Astrocyte of the cerebellum (primary cell): ENCODE results near the gene COL11A1.
"Not testable (repeated sequence)": the region's sequence is repeated elsewhere in the genome, so short reads cannot be mapped to it uniquely, and the experiment has no call there.

Experiments
- DNase-seq: peaks from one replicate; pipeline ENCODE4 v3.0.0-alpha.2; 2011; ENCODE audit warnings: low read depth
- H3K4me3 ChIP-seq: 2 replicates; pipeline ENCODE4 v1.5.1; 2011; ENCODE audit warnings: mild to moderate bottlenecking, low read depth, low read length, moderate library complexity
- in situ Hi-C: cut with HindIII; loops from 2 replicates; pipeline ENCODE4 v1.10.0; 2017; ENCODE audit warnings: low sequenced_read_pairs
- TF ChIP-seq, protein P1 (sequence below): IDR thresholded peaks from 2 replicates; pipeline ENCODE4 v1.5.1; 2012; ENCODE audit warnings: low read length, low read depth, moderate library complexity, mild to moderate bottlenecking; ENCODE audit errors: missing control alignments

Gene COL11A1

DNA sequence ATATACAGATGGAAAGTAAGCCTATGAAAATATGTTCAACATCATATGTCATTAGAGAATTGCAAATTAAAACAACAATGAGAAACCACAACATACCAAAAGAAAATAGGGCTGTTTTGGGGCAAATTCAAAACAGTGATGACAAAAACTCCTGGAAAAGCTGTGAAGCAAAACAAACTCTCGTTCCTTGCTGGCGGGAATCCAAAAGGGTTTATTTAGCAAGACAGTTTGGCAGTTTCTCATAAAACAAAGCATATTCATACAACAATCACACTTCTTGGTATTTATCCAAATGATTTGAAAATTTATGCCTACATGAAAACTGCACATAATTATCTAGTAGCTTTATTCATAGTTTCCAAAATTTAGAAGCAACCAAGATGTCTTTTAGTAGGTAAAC lies 44.4 kb downstream of the COL11A1 start:
- DNase-seq: no peak
- no peak overlapping the region for H3K4me3 ChIP-seq
- in situ Hi-C loops: no loop called here
- TF ChIP-seq, protein P1, sequence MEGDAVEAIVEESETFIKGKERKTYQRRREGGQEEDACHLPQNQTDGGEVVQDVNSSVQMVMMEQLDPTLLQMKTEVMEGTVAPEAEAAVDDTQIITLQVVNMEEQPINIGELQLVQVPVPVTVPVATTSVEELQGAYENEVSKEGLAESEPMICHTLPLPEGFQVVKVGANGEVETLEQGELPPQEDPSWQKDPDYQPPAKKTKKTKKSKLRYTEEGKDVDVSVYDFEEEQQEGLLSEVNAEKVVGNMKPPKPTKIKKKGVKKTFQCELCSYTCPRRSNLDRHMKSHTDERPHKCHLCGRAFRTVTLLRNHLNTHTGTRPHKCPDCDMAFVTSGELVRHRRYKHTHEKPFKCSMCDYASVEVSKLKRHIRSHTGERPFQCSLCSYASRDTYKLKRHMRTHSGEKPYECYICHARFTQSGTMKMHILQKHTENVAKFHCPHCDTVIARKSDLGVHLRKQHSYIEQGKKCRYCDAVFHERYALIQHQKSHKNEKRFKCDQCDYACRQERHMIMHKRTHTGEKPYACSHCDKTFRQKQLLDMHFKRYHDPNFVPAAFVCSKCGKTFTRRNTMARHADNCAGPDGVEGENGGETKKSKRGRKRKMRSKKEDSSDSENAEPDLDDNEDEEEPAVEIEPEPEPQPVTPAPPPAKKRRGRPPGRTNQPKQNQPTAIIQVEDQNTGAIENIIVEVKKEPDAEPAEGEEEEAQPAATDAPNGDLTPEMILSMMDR: no peak

DNA sequence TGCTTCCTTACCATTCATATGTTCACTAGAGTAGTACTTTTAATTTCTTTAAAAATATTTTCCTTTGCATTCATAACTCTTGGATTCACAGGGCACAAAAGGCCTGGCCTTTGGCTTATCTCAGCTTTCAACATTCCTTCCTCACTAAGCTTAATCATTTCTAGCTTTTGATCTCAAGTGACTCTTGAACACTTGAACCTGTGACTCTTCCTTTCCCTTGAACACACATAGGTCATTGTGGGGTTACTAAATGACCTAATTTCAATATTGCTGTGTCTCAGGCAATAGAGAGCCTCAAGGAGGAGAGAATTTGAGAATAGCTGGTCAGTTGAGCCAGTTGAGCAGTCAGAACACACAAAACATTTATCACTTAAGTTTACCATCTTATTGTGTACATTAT lies 49.9 kb downstream of the COL11A1 start:
- TF ChIP-seq, protein P1: no peak
- no peak for DNase-seq
- H3K4me3 ChIP-seq: no peak overlapping the region
- in situ Hi-C loops: no loop called here

DNA sequence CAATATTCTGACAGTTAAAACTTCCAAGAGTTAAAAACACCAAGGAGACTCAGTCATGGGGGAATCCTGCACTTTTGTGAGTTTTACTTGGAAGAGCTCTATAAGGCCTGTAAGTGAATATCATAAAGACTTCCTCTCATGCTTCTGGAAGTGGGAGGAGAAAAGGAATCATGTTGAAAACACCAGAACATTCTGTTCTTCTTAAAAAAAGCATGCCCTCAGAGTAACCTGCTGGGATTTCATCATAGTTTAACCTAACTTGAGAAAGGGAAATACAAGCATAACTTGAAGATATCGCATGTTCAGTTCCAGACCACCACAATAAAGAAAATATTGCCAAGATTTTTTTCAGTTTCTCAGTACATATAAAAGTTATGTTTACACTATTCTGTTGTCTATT lies 51.9 kb downstream of the COL11A1 start:
- peak; percentile 4 for DNase-seq

DNA sequence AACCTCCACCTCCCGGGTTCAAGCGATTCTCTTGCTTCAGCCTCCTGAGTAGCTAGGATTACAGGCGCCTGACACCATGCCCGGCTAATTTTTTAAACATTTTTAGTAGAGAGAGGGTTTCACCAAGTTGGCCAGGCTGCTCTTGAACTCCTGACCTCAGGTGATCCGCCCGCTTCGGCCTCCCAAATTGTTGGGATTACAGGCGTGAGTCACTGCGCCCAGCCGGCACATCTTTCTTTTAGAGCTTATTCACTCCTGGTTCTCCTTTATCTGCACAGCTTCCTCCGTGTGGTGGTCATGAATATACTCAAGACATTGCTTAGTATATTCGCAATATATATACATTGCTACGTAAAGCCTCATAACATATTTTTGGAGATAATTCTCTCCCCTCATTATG lies 80.2 kb downstream of the COL11A1 start:
- in situ Hi-C loops, DNase-seq, H3K4me3 ChIP-seq: not testable (repeated sequence)

More for the DNA sequence above, 51.9 kb downstream of the COL11A1 start:
- TF ChIP-seq, protein P1: no peak
- in situ Hi-C loops: no loop called here
- H3K4me3 ChIP-seq: no peak overlapping the region

DNA sequence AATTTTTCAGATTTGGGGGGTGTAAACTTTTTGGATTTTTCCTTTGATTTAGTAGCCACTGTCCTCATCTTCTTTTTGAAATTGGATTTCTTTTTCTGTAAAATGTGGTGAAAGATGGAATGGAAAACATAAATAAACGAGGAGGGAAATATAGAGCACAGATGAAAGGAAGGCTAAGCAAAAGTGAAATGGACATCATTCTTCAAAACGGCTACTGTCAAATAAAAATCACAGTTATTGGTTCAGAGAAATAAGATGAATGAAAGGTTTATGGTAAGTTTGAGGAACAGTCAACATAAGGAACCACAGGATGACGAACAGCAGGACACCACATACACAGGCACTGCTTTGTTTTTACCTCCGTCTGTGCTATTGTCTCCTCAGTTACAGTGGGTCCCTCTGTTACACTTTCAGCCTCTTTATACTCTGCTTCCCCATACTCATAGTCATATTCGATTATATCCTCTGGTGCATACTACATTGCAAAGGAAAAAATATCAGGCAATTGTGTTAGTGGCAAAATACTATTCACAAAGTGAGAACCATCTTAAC lies 82.4 kb downstream of the COL11A1 start:
- DNase-seq: no peak
- TF ChIP-seq, protein P1: no peak
- in situ Hi-C loops: no loop called here
- no peak overlapping the region for H3K4me3 ChIP-seq

DNA sequence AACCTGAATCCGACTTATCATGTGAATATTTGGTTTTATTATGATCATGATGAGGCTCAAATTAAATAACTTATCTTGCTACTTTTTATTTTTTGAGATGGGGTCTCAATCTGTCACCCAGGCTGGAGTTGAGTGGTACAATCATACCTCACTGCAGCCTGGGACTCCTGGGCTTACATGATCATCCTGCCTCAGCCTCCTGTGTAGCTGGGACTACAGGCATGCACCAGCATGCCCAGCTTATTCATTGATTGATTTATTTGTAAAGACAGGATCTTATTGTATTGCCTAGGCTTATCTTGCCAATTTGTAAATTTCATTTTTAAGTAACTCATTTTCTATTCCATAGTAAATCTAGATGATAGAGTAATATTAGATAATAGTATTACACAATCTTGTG lies 84.3 kb downstream of the COL11A1 start:
- H3K4me3 ChIP-seq: no peak overlapping the region
- TF ChIP-seq, protein P1: no peak
- DNase-seq: no peak
- in situ Hi-C loops: no loop called here

DNA sequence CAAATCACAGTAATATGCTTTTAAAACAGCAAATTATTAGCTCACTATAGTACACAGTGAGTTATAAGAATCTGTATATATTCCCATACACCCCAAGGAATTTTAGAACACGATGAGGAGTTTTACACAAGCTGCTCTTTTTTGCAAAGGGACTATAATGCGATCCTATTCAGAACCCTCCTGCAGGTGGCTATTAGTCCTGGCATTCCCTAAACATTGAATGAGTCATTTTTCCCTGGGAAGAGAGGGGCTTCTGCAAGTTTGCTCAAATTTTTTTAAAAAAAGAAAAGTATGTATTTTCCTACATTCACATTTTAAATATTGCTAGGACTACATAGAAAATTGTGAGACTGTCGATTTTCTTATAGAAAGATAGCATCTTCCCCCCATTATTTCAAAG lies 106.3 kb downstream of the COL11A1 start:
- H3K4me3 ChIP-seq: no peak overlapping the region
- no peak for DNase-seq
- TF ChIP-seq, protein P1: no peak
- in situ Hi-C loops: no loop called here
